Measurements from ENCODE around the gene ATOH1.

GRCh38 chr4:93879919-93880318 lies 51.4 kb downstream of the ATOH1 start:
- TF ChIP-seq CTCF (conservative IDR thresholded peaks at IDR 0.05): no peak
- no peak for TF ChIP-seq ZFX (IDR thresholded peaks at IDR 0.05)
